Progenitor cell of endocrine pancreas (in vitro differentiated cells): ENCODE data around the gene ADNP2. TPM values are rescaled to one million over a fixed set of nuclear protein-coding genes. Genes with fewer than 3 reads are reported as not detected.

Experiments
- DNase-seq: peaks from one replicate; pipeline ENCODE4 v3.0.0; 2021; ENCODE audit warnings: low spot score; ENCODE audit not compliant: unreplicated experiment
- H3K27ac Mint-ChIP-seq: 2 replicates; pipeline ENCODE4 v1.8.0; 2021; ENCODE audit warnings: mild to moderate bottlenecking, moderate library complexity, mixed read lengths
- H3K27me3 Mint-ChIP-seq: 2 replicates; pipeline ENCODE4 v1.8.0; 2021; ENCODE audit warnings: mixed read lengths
- H3K36me3 Mint-ChIP-seq: 2 replicates; pipeline ENCODE4 v1.8.0; 2022; ENCODE audit warnings: mixed read lengths; ENCODE audit not compliant: insufficient read depth
- H3K4me1 Mint-ChIP-seq: 2 replicates; pipeline ENCODE4 v1.8.0; 2021; ENCODE audit warnings: low read depth, mixed read lengths
- H3K4me3 Mint-ChIP-seq: 2 replicates; pipeline ENCODE4 v1.8.0; 2021; ENCODE audit warnings: low read depth, mild to moderate bottlenecking, moderate library complexity, mixed read lengths
- H3K9me3 Mint-ChIP-seq: 2 replicates; pipeline ENCODE4 v1.8.0; 2021; ENCODE audit warnings: low read depth, mixed read lengths
- CTCF ChIP-seq: fragments of 200-600 bp; sonication (generic); IDR thresholded peaks from one replicate; pipeline ENCODE4 v1.5.0; 2021; ENCODE audit warnings: antibody characterized with exemption, mild to moderate bottlenecking; ENCODE audit not compliant: unreplicated experiment
- total RNA-seq: library from RNA; stranded (reverse); gene quantifications from 2 replicates; pipeline ENCODE4 v1.2.1, GENCODE V29; 2021

Gene ADNP2
- total RNA-seq, 1 donor from 2014 or later, result 31.8 TPM

GRCh38 chr18:80140455-80140985 is 31.5 kb downstream of the ADNP2 start:
- Mint-ChIP-seq H3K27ac (no peak overlapping the region), H3K4me3 (no peak overlapping the region), H3K4me1 (no peaks in the 10 kb centered on the region), H3K36me3 (peaks cover 8% of the 10 kb centered on the region), H3K27me3 (no peaks in the 10 kb centered on the region), H3K9me3 (no peaks in the 10 kb centered on the region)
- no peak for DNase-seq
- TF ChIP-seq CTCF, result no peak

DNA sequence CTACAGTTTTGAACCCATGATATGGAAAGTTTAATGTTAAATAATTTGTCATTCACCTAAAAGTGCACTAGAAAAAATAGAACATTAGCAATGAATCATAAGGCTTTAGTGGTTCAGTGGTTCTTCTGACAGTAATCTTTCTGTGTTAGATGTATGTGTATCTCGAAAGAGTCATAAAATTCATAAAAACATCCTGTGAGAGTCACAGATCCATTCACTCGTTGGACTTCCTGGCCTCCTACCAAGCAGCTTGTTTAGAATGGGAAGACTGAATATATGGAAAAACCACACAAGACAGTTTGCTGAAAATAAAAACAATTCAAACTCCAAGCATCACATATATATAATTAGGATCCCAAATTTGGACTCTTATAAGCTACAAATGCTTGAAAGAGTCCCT is 34.8 kb downstream of the ADNP2 start:
- H3K9me3 Mint-ChIP-seq, result no peaks in the 10 kb centered on the region
- no peak for DNase-seq
- H3K4me3 Mint-ChIP-seq, result no peak overlapping the region
- H3K27me3 Mint-ChIP-seq, result no peaks in the 10 kb centered on the region
- no peaks in the 10 kb centered on the region for H3K4me1 Mint-ChIP-seq
- peaks cover 6% of the 10 kb centered on the region for H3K36me3 Mint-ChIP-seq
- TF ChIP-seq CTCF, result no peak
- no peak overlapping the region for H3K27ac Mint-ChIP-seq

DNA sequence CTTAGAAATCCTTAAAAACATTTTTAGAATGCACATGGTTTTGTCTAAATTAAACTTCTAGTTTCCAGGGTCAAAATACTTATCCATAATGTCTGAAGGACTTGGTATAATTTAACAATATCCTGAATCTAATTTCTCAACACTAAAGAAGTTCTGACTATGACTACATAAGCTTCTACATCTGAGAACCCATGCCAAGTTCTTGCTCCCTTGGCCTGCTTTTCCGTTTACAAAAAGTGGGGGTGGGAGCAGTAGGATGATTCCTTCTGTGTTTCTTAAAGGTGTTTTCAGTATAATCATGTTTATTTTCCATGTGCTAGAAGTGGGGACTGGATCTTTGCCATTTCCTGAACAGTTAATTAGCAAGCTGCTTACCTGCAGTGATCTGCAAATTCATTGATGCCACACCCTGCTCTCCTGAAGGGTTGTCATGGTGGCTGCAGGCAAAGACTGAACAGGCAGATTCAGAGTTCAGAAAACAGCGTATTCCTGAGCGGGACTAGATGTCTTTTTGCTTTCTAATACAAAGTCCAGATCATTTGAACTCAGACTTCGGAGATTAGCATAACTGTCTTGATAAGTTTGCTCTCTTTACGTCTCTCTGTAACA is 36.2 kb downstream of the ADNP2 start:
- H3K27ac Mint-ChIP-seq, result no peak overlapping the region
- TF ChIP-seq CTCF, result no peak
- no peaks in the 10 kb centered on the region for H3K27me3 Mint-ChIP-seq
- no peak for DNase-seq
- H3K36me3 Mint-ChIP-seq, result peaks cover 8% of the 10 kb centered on the region
- no peak overlapping the region for H3K4me3 Mint-ChIP-seq
- H3K9me3 Mint-ChIP-seq, result no peaks in the 10 kb centered on the region
- H3K4me1 Mint-ChIP-seq, result no peaks in the 10 kb centered on the region

DNA sequence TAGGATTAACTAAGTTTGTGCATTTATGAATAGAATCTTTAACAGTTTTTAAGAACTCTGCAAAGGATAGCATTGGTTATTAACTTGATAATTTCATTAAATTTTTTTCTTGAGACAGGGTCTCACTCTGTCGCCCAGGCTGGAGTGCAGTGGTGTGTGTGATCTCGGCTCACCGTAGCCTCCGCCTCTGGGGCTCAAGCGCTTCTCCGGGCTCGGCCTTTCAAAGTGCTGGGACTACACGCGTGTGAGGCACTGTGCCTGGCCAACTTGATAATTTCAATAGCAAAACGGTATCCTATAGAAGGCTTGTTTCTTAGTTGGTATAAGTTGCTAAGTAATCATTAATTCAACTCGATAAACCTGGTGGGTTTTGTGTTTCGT is 38.0 kb downstream of the ADNP2 start:
- no peak for DNase-seq
- Mint-ChIP-seq H3K27ac (no peak overlapping the region), H3K36me3 (peaks cover 8% of the 10 kb centered on the region), H3K4me1 (no peaks in the 10 kb centered on the region), H3K4me3 (peak overlapping the region; percentile 53), H3K27me3 (no peaks in the 10 kb centered on the region), H3K9me3 (no peaks in the 10 kb centered on the region)
- TF ChIP-seq CTCF, result no peak

DNA sequence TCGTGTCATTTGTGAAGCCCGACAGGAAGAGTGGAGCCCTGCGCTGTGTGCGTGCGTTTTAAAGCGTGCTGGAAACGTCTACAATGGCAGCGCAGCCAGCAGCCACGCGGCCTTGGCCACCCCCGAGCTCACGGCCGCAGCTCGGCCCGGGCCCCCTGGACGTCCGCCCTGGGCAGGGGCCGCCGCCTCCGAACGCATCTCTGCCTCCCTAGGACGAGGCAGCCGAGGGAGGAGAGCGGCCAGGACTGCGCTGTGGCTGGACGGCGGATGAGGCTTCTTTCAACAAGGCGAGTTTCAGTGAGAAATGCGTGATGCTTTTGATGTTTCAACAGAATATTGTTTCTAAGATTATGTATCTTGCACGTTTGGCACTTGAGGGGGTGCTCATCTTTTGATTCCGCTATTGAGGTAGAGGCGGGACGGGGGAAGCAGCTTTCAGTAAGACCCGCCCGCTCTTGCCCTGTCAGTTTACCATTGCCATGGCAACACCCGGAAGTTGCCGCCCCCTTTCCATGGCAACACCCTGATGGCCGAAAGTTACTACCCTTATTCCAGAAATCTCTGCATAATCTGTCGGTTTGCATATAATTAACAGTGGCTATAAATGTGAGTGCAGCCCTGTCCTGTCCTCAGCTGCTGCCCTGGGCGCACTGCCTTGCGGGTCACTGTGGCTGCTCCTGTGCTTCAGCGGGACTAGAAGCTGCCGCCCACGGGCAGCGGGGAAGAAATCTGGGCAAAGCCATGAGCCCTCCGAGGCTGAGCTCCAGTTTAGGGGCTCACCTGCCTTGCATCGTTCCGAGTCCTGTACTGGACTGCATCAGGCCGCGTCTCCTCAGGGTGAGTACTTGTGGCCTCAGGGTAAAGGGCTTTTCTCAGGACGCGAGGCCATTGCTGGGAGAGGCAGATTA is 38.6 kb downstream of the ADNP2 start:
- TF ChIP-seq CTCF, result no peak
- H3K27me3 Mint-ChIP-seq, result no peaks in the 10 kb centered on the region
- H3K27ac Mint-ChIP-seq, result peak overlapping the region; percentile 18
- H3K36me3 Mint-ChIP-seq, result peaks cover 8% of the 10 kb centered on the region
- H3K4me3 Mint-ChIP-seq, result peak overlapping the region; percentile 65
- DNase-seq, result no peak
- no peaks in the 10 kb centered on the region for H3K9me3 Mint-ChIP-seq
- no peaks in the 10 kb centered on the region for H3K4me1 Mint-ChIP-seq
